ENCODE results near the gene RAP1GAP2. TPM values are rescaled to one million over a fixed set of nuclear protein-coding genes. Genes with fewer than 3 reads are reported as not detected.

The RAP1GAP2 gene
- polyA plus RNA-seq, 3 donors: 3.9 to 17.9 (median 4.7) TPM

DNA sequence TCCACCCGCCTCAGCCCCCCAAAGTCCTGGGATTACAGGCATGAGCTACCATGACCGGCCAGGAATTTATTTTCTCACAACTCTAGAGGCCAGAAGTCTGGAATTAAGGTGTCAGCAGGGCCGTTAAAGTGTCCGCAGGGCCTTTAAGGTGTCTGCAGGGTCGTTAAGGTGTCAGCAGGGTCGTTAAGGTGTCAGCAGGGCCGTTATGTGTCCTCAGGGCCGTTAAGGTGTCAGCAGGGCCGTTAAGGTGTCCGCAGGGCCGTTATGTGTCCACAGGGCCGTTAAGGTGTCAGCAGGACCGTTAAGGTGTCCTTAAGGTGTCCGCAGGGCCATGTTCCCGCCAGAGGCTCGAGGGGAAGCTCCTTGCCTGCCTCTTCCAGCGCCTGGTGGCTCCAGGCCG is 125.2 kb downstream of the RAP1GAP2 start:
- H3K27ac ChIP-seq (ENCODE audit: low read depth, low read length): no peak overlapping the region
- WGBS, 3 donors: 70 to 78% (median 75%) methylated on average over 18 of the region's 18 CpGs

DNA sequence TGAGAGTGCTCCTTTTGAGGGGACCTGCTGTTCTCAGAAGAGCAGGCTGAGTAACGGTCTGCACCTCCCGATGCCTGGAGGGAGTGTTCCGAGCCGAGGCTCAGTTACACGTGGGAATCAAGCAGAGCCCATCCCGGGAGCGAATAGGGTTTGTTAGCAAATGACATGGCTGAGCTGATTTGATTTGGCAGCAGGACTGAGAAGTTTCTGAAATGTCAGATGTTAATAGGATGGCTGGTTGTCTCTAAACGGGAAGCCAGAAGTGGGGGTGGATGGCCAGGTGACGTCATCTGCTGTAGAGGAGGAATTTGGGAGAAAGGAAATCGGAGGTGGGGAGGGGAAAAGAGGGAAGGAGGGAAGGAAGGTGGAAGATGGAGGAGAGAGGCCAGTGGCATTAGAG is 128.0 kb downstream of the RAP1GAP2 start:
- H3K27ac ChIP-seq (ENCODE audit: low read depth, low read length): no peak overlapping the region

DNA sequence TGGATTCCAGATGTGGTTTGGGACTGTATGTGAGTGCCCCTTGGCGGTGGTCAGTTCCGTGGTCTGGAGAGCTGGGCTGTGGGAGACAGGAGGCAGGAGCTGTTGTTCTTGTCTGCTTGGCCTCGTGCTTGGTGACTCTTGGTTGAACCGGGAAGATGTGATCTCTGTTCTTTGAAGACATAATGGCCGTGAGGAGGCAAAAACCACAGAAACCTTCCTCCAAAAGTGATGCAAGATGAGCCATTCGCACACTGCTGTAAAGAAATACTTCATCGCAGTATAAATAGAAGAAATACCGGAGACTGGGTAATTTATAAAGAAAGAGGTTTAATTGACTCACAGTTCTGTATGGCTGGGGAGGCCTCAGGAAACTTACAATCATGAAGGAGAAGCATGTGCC is 128.8 kb downstream of the RAP1GAP2 start:
- 68 to 92% (median 70%) methylated on average over 8 of the region's 8 CpGs for WGBS, 3 donors

More for the DNA sequence above, 128.0 kb downstream of the RAP1GAP2 start:
- WGBS, 3 donors: 38 to 41% (median 40%) methylated on average over 10 of the region's 10 CpGs

GRCh38 chr17:2926019-2926650 is 129.9 kb downstream of the RAP1GAP2 start:
- H3K27ac ChIP-seq (ENCODE audit: low read depth, low read length): no peak overlapping the region
- WGBS, 3 donors: 56 to 63% (median 62%) methylated on average over 12 to 14 of the region's 14 CpGs

More for the DNA sequence above, 128.8 kb downstream of the RAP1GAP2 start:
- no peak overlapping the region for H3K27ac ChIP-seq (ENCODE audit: low read depth, low read length)

DNA sequence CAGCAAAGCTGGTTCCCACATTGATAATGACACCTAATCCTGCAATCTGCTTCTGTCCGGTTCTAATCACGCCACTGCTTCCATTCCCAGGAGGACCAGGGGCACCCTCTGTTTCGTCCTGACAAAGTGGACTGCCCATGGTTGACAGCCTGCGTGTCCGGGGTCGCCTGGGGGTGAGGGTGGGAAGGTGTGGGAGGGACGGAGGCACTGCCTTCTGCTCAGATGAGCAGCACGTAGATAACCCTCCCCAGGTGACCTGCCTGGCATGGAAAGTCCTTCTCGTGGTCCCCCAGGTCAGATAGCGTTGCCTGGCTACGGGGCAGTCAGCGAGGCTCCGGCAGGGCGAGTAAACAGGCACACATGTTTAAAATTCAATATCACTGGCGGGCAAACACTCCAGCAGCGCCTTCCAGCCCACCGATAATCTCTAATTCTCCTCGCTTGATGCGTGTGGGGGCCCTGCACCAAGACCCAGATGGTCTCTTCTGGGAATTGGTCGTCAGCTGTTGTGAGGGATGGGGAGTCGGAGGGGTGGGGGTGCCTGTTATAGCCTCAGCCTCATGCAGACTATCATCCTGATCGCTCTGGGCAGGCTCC is 132.2 kb downstream of the RAP1GAP2 start:
- WGBS, 3 donors: 54 to 88% (median 86%) methylated on average over 22 of the region's 22 CpGs

GRCh38 chr17:2929881-2930533 is 133.8 kb downstream of the RAP1GAP2 start:
- 50 to 62% (median 58%) methylated on average over 15 of the region's 15 CpGs for WGBS, 3 donors
- no peak overlapping the region for H3K27ac ChIP-seq (ENCODE audit: low read depth, low read length)

More for the DNA sequence above, 132.2 kb downstream of the RAP1GAP2 start:
- no peak overlapping the region for H3K27ac ChIP-seq (ENCODE audit: low read depth, low read length)

DNA sequence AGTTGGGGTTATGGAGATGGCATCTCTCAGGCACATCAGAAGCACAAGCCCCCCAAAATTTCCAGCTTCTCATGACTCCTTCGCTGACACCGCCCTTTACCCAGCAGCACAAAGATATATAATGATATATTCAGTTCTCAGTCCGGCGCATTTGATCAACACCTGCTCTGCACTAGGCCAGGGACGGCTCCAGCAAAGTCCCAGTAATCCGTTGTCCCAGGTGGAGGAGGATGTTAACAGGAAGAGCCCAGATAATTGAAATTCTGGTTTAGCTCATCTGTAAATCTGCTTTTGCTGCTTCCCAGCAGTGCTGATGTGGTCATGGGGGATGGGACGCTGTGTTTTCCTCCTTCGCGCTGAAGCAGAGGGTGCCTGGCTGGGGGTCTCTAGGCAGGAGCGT is 135.6 kb downstream of the RAP1GAP2 start:
- no peak overlapping the region for H3K27ac ChIP-seq (ENCODE audit: low read depth, low read length)
- 78 to 83% (median 82%) methylated on average over 10 of the region's 10 CpGs for WGBS, 3 donors

- 58 to 76% (median 64%) methylated on average over 12 of the region's 12 CpGs for WGBS, 3 donors
- no peak overlapping the region for H3K27ac ChIP-seq (ENCODE audit: low read depth, low read length)
Observed at GRCh38 chr17:2932946-2933345, 136.7 kb downstream of the RAP1GAP2 start.

GRCh38 chr17:2933606-2934005 is 137.4 kb downstream of the RAP1GAP2 start:
- no peak overlapping the region for H3K27ac ChIP-seq (ENCODE audit: low read depth, low read length)
- 90 to 92% (median 91%) methylated on average over 11 of the region's 11 CpGs for WGBS, 3 donors

DNA sequence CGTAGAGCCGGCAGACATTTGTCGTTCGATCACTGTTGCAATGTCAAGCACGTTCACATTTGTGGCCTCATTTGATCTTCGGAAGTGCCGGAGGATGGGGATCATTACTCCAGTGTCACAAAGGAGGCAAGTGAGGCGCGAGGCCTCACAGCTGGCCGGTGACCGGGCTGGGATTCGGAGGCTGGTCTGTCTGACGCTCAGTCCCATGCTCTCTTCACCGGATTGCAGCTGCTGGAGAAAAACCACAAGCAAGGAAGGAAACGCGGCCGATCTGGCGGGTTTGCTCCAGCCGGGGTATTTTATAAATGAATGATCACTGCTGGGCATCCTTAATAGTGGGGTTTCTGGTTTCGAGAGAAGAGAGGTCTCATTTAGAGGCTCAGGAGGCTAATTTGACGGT is 139.4 kb downstream of the RAP1GAP2 start:
- no peak overlapping the region for H3K27ac ChIP-seq (ENCODE audit: low read depth, low read length)
- WGBS, 3 donors: 50 to 79% (median 55%) methylated on average over 21 of the region's 21 CpGs

DNA sequence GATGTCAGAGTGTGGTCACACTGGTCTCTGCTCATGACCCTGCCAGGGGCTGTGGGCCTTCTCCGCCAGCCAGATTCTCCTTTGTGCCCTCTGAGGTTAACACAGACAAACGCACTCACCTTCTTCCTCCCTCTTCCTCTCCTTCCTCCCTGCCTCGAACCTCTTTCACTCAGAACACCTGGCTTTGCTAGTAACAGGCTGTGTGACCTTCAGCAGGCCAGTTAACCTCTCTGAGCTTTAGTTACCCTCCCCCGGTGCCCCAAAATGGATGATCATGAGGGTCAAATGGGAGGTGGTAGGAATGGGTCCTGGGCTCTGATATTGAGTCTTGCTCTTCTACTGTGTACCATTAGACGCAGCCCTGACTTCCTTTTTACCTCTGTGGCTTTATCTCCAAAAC is 140.1 kb downstream of the RAP1GAP2 start:
- 70 to 80% (median 70%) methylated on average over 5 of the region's 5 CpGs for WGBS, 3 donors
- no peak overlapping the region for H3K27ac ChIP-seq (ENCODE audit: low read depth, low read length)

DNA sequence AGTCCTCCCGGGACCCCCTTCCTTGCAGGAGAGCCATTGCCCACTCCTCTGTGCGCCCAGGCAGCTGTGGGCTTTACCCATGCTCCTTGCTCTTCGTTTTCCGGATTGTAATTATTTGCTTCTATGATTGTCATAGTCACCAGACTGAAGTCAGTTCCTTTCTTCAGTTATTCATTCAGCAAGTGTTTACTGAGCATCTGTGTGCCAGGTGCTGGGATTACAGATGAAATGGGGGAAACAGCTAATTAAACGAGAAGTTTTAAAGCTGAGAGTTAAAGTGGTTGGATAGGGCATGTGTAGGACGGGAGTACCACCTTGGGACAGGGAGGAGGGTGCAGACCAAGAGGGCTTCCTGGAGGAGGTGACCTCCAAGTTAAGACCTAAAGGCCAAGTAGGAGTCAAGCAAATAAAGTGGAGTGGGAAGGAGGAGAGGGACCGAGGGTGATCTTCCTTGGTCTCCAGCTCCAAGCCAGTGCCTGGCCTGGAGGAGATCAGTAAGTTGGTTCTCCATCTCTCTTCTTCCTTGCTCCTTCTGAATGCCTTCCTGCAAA is 140.6 kb downstream of the RAP1GAP2 start:
- H3K27ac ChIP-seq (ENCODE audit: low read depth, low read length): no peak overlapping the region
- WGBS, 3 donors: 72 to 90% (median 81%) methylated on average over 7 of the region's 7 CpGs

GRCh38 chr17:2937331-2938003 is 141.2 kb downstream of the RAP1GAP2 start:
- no peak overlapping the region for H3K27ac ChIP-seq (ENCODE audit: low read depth, low read length)
- WGBS, 3 donors: 47 to 57% (median 48%) methylated on average over 10 of the region's 10 CpGs

DNA sequence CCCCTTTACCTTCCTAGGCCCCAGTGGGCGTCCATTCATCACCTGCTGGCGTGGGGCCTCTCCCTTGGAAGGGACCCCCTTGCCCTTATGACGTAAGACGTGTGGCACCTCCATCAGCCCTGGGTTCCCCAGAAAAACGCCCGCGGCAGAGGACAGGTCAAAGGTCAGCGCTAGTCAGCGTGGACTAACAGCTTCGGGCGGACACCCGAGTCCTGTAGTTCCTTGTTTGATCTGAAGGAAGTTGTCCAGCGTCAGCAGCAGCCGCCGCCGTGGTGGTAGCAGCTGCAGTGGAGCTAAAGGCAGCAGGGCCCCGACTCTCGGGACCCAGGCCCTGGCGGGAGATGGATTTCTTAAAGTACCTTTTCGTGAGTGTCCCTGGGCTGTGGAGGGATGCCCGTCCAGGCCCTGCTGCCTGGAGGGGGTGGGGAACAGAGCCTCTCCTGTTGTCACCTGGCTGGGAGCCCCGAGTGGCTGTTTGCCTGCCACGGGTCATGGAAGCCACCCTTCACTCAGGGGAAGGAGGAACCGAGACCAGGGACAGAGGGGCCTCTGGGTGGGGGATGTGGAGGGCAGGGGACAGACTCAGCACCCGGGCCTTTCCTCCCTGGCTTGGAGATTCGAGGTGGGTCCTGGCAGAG is 143.6 kb downstream of the RAP1GAP2 start:
- no peak overlapping the region for H3K27ac ChIP-seq (ENCODE audit: low read depth, low read length)
- WGBS, 3 donors: 63 to 70% (median 66%) methylated on average over 26 of the region's 26 CpGs

- H3K27ac ChIP-seq (ENCODE audit: low read depth, low read length): no peak overlapping the region
- 56 to 63% (median 61%) methylated on average over 15 of the region's 15 CpGs for WGBS, 3 donors
Observed at GRCh38 chr17:2940352-2940751, 144.1 kb downstream of the RAP1GAP2 start.

DNA sequence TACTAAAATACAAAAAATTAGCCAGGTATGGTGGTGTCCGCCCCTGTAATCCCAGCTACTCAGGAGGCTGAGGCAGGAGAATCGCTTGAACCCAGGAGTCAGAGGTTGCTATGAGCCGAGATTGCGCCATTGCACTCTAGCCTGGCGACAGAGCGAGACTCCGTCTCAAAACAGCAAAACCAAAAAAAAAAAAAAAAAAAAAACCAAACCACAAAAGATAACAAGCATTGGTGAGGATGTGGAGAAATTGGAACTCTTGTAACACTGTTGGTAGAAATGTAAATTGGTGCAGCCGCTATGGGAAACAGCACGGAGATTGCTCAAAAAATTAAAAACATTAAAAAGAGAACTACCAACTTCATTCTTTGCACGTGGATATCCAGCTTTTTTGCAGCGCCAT is 147.7 kb downstream of the RAP1GAP2 start:
- no peak overlapping the region for H3K27ac ChIP-seq (ENCODE audit: low read depth, low read length)
- WGBS, 3 donors: 50 to 88% (median 60%) methylated on average over 11 of the region's 11 CpGs

- WGBS, 3 donors: 35 to 39% (median 39%) methylated on average over 2 of the region's 2 CpGs
- H3K27ac ChIP-seq (ENCODE audit: low read depth, low read length): no peak overlapping the region
Observed at GRCh38 chr17:2945299-2945698, 149.1 kb downstream of the RAP1GAP2 start.

GRCh38 chr17:2946144-2946543 is 149.9 kb downstream of the RAP1GAP2 start:
- H3K27ac ChIP-seq (ENCODE audit: low read depth, low read length): no peak overlapping the region
- WGBS, 3 donors: 77 to 85% (median 82%) methylated on average over 7 of the region's 7 CpGs

Measured in adipose tissue (tissue), 3 donors.